Measurements from ENCODE around the gene FHAD1. TPM values are rescaled to one million over a fixed set of nuclear protein-coding genes. Genes with fewer than 3 reads are reported as not detected.
A peak's percentile ranks its signal among the peaks of the same experiment; 100 is the strongest.

The FHAD1 gene
- total and polyA plus RNA-seq, 2 of the 13 experiments (the other 11 are each of a cell fraction or from before 2014, with no cell fraction given), result not detected

- TF ChIP-seq ZFP91 (CRISPR knock-in tag; IDR thresholded peaks at IDR 0.05; ENCODE audit: borderline replicate concordance), result peak; percentile 62
- TF ChIP-seq ZNF142 (CRISPR knock-in tag; IDR thresholded peaks at IDR 0.05), result no peak
- no peak for TF ChIP-seq ZNF205 (CRISPR knock-in tag; IDR thresholded peaks at IDR 0.05)
- TF ChIP-seq SP5 (CRISPR knock-in tag; IDR thresholded peaks at IDR 0.05; ENCODE audit: borderline replicate concordance, low read depth), result no peak
- no peak for TF ChIP-seq FOXJ3 (CRISPR knock-in tag; IDR thresholded peaks at IDR 0.05; ENCODE audit: borderline replicate concordance)
- no peak for TF ChIP-seq PAWR (CRISPR knock-in tag; IDR thresholded peaks at IDR 0.05; ENCODE audit: borderline replicate concordance)
- no peak for TF ChIP-seq ZNF737 (CRISPR knock-in tag; IDR thresholded peaks at IDR 0.05; ENCODE audit: borderline replicate concordance)
- TF ChIP-seq, protein P1, sequence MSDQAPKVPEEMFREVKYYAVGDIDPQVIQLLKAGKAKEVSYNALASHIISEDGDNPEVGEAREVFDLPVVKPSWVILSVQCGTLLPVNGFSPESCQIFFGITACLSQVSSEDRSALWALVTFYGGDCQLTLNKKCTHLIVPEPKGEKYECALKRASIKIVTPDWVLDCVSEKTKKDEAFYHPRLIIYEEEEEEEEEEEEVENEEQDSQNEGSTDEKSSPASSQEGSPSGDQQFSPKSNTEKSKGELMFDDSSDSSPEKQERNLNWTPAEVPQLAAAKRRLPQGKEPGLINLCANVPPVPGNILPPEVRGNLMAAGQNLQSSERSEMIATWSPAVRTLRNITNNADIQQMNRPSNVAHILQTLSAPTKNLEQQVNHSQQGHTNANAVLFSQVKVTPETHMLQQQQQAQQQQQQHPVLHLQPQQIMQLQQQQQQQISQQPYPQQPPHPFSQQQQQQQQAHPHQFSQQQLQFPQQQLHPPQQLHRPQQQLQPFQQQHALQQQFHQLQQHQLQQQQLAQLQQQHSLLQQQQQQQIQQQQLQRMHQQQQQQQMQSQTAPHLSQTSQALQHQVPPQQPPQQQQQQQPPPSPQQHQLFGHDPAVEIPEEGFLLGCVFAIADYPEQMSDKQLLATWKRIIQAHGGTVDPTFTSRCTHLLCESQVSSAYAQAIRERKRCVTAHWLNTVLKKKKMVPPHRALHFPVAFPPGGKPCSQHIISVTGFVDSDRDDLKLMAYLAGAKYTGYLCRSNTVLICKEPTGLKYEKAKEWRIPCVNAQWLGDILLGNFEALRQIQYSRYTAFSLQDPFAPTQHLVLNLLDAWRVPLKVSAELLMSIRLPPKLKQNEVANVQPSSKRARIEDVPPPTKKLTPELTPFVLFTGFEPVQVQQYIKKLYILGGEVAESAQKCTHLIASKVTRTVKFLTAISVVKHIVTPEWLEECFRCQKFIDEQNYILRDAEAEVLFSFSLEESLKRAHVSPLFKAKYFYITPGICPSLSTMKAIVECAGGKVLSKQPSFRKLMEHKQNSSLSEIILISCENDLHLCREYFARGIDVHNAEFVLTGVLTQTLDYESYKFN (CRISPR knock-in tag; conservative IDR thresholded peaks at IDR 0.05), result no peak
- TF ChIP-seq ZFAT (CRISPR knock-in tag; conservative IDR thresholded peaks at IDR 0.05), result no peak
- peak; percentile 29; the same call in 1 of the 2 replicates for TF ChIP-seq ZBTB38 (CRISPR knock-in tag; IDR thresholded peaks at IDR 0.05)
- no peak for TF ChIP-seq MTF1 (CRISPR knock-in tag; IDR thresholded peaks at IDR 0.05)
- TF ChIP-seq, protein P2, sequence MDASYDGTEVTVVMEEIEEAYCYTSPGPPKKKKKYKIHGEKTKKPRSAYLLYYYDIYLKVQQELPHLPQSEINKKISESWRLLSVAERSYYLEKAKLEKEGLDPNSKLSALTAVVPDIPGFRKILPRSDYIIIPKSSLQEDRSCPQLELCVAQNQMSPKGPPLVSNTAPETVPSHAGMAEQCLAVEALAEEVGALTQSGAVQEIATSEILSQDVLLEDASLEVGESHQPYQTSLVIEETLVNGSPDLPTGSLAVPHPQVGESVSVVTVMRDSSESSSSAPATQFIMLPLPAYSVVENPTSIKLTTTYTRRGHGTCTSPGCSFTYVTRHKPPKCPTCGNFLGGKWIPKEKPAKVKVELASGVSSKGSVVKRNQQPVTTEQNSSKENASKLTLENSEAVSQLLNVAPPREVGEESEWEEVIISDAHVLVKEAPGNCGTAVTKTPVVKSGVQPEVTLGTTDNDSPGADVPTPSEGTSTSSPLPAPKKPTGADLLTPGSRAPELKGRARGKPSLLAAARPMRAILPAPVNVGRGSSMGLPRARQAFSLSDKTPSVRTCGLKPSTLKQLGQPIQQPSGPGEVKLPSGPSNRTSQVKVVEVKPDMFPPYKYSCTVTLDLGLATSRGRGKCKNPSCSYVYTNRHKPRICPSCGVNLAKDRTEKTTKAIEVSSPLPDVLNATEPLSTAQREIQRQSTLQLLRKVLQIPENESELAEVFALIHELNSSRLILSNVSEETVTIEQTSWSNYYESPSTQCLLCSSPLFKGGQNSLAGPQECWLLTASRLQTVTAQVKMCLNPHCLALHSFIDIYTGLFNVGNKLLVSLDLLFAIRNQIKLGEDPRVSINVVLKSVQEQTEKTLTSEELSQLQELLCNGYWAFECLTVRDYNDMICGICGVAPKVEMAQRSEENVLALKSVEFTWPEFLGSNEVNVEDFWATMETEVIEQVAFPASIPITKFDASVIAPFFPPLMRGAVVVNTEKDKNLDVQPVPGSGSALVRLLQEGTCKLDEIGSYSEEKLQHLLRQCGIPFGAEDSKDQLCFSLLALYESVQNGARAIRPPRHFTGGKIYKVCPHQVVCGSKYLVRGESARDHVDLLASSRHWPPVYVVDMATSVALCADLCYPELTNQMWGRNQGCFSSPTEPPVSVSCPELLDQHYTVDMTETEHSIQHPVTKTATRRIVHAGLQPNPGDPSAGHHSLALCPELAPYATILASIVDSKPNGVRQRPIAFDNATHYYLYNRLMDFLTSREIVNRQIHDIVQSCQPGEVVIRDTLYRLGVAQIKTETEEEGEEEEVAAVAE (CRISPR knock-in tag; IDR thresholded peaks at IDR 0.05; ENCODE audit: borderline replicate concordance), result 0 out of 2 replicates have a peak, but pooled peaks have one; percentile 35
- TF ChIP-seq ZNF121 (CRISPR knock-in tag; IDR thresholded peaks at IDR 0.05), result no peak
These were observed 25.2 kb downstream of the FHAD1 start (continued) for GRCh38 chr1:15272009-15272781.

All from HepG2 (cell line).